Measurements from ENCODE around the gene CDH8.

The CDH8 gene

GRCh38 chr16:61616088-61616487, 420.1 kb downstream of the CDH8 start:
- Histone ChIP-seq H3K4me2 (ENCODE audit: low read length) (no peak overlapping the region), H3K4me1 (ENCODE audit: control insufficient read depth, low read length) (no peaks in the 10 kb centered on the region), H3K9me3 (ENCODE audit: control insufficient read depth, insufficient read depth, low read length) (no peaks in the 10 kb centered on the region), H4K20me1 (ENCODE audit: control insufficient read depth, insufficient read depth, low read depth, low read length) (no peaks in the 10 kb centered on the region), H3F3A (ENCODE audit: control insufficient read depth, insufficient read depth) (no peaks in the 10 kb centered on the region), H3K4me3 (ENCODE audit: low read length) (no peak overlapping the region), H3K9me2 (replicated peaks; ENCODE audit: control insufficient read depth, low read length) (no peaks in the 10 kb centered on the region), H3K36me3 (ENCODE audit: control insufficient read depth, low read length) (no peaks in the 10 kb centered on the region), H3K79me2 (ENCODE audit: control insufficient read depth, low read length) (no peaks in the 10 kb centered on the region), H3K27me3 (ENCODE audit: control insufficient read depth, low read length) (no peaks in the 10 kb centered on the region), H3K27ac (ENCODE audit: low read depth, low read length) (no peak overlapping the region)
- no peak for TF ChIP-seq EZH2phosphoT487 (IDR thresholded peaks at IDR 0.05; ENCODE audit: borderline replicate concordance, low read length)
- TF ChIP-seq, protein P1, sequence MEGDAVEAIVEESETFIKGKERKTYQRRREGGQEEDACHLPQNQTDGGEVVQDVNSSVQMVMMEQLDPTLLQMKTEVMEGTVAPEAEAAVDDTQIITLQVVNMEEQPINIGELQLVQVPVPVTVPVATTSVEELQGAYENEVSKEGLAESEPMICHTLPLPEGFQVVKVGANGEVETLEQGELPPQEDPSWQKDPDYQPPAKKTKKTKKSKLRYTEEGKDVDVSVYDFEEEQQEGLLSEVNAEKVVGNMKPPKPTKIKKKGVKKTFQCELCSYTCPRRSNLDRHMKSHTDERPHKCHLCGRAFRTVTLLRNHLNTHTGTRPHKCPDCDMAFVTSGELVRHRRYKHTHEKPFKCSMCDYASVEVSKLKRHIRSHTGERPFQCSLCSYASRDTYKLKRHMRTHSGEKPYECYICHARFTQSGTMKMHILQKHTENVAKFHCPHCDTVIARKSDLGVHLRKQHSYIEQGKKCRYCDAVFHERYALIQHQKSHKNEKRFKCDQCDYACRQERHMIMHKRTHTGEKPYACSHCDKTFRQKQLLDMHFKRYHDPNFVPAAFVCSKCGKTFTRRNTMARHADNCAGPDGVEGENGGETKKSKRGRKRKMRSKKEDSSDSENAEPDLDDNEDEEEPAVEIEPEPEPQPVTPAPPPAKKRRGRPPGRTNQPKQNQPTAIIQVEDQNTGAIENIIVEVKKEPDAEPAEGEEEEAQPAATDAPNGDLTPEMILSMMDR (IDR thresholded peaks at IDR 0.05; ENCODE audit: low read depth, low read length, poor library complexity, severe bottlenecking): no peak

GRCh38 chr16:61611847-61612491, 424.3 kb downstream of the CDH8 start:
- H3K4me1 ChIP-seq (ENCODE audit: control insufficient read depth, low read length): no peaks in the 10 kb centered on the region
- no peak overlapping the region for H3K27ac ChIP-seq (ENCODE audit: low read depth, low read length)
- no peaks in the 10 kb centered on the region for H3F3A ChIP-seq (ENCODE audit: control insufficient read depth, insufficient read depth)
- no peaks in the 10 kb centered on the region for H3K27me3 ChIP-seq (ENCODE audit: control insufficient read depth, low read length)
- H3K4me3 ChIP-seq (ENCODE audit: low read length): no peak overlapping the region
- no peak overlapping the region for H3K4me2 ChIP-seq (ENCODE audit: low read length)
- no peaks in the 10 kb centered on the region for H3K9me2 ChIP-seq (replicated peaks; ENCODE audit: control insufficient read depth, low read length)
- no peaks in the 10 kb centered on the region for H3K79me2 ChIP-seq (ENCODE audit: control insufficient read depth, low read length)
- H3K9me3 ChIP-seq (ENCODE audit: control insufficient read depth, insufficient read depth, low read length): no peaks in the 10 kb centered on the region
- TF ChIP-seq EZH2phosphoT487 (IDR thresholded peaks at IDR 0.05; ENCODE audit: borderline replicate concordance, low read length): no peak
- TF ChIP-seq, protein P1 (IDR thresholded peaks at IDR 0.05; ENCODE audit: low read depth, low read length, poor library complexity, severe bottlenecking): no peak
- no peaks in the 10 kb centered on the region for H3K36me3 ChIP-seq (ENCODE audit: control insufficient read depth, low read length)
- no peaks in the 10 kb centered on the region for H4K20me1 ChIP-seq (ENCODE audit: control insufficient read depth, insufficient read depth, low read depth, low read length)

GRCh38 chr16:61606581-61606980, 429.7 kb downstream of the CDH8 start:
- H3K27me3 ChIP-seq (ENCODE audit: control insufficient read depth, low read length): no peaks in the 10 kb centered on the region
- H3K4me2 ChIP-seq (ENCODE audit: low read length): no peak overlapping the region
- H3K27ac ChIP-seq (ENCODE audit: low read depth, low read length): no peak overlapping the region
- TF ChIP-seq, protein P1 (IDR thresholded peaks at IDR 0.05; ENCODE audit: low read depth, low read length, poor library complexity, severe bottlenecking): no peak
- TF ChIP-seq EZH2phosphoT487 (IDR thresholded peaks at IDR 0.05; ENCODE audit: borderline replicate concordance, low read length): no peak
- no peaks in the 10 kb centered on the region for H3K9me2 ChIP-seq (replicated peaks; ENCODE audit: control insufficient read depth, low read length)
- no peaks in the 10 kb centered on the region for H3K79me2 ChIP-seq (ENCODE audit: control insufficient read depth, low read length)
- no peaks in the 10 kb centered on the region for H3K36me3 ChIP-seq (ENCODE audit: control insufficient read depth, low read length)
- H3K4me3 ChIP-seq (ENCODE audit: low read length): no peak overlapping the region
- no peaks in the 10 kb centered on the region for H3F3A ChIP-seq (ENCODE audit: control insufficient read depth, insufficient read depth)
- H3K9me3 ChIP-seq (ENCODE audit: control insufficient read depth, insufficient read depth, low read length): no peaks in the 10 kb centered on the region
- H4K20me1 ChIP-seq (ENCODE audit: control insufficient read depth, insufficient read depth, low read depth, low read length): no peaks in the 10 kb centered on the region
- no peaks in the 10 kb centered on the region for H3K4me1 ChIP-seq (ENCODE audit: control insufficient read depth, low read length)

Measured in DOHH2 (cell line).